NCI-H1930 (cell line): ENCODE results near the gene GAPDHS.

Experiments
- DNase-seq, 2 experiments: peaks; one replicate each; lab custom pipeline; 2025; lab: John Stamatoyannopoulos, UW

Gene GAPDHS

GRCh38 chr19:35539850-35540249 is 6.6 kb downstream of the GAPDHS start:
- DNase-seq, result no peak

- no peak for DNase-seq
These were observed 7.2 kb downstream of the GAPDHS start for GRCh38 chr19:35540356-35540927.

GRCh38 chr19:35542209-35542608 is 9.0 kb downstream of the GAPDHS start:
- no peak for DNase-seq

GRCh38 chr19:35543280-35544109 is 10.2 kb downstream of the GAPDHS start:
- DNase-seq, result no peak

- DNase-seq, result no peak
These were observed 11.0 kb downstream of the GAPDHS start for GRCh38 chr19:35544110-35544802.

- DNase-seq, result peak; percentile 72 to 89
These were observed 12.0 kb downstream of the GAPDHS start, which contains the start of gene TMEM147 for GRCh38 chr19:35545001-35545854. TSS of gene TMEM147 (plus strand) at chr19:35545626. CDS start at chr19:35545740, 114 bp downstream.

GRCh38 chr19:35545855-35546381 is 12.7 kb downstream of the GAPDHS start:
- DNase-seq, result peak in 1 of 2 experiments; percentile 23

GRCh38 chr19:35546532-35546931 is 13.3 kb downstream of the GAPDHS start:
- no peak for DNase-seq

GRCh38 chr19:35549174-35549788 is 16.0 kb downstream of the GAPDHS start:
- peak; percentile 59 to 67 for DNase-seq

- DNase-seq, result no peak
These were observed 16.7 kb downstream of the GAPDHS start for GRCh38 chr19:35549879-35550523.

- DNase-seq, result no peak
These were observed 18.0 kb downstream of the GAPDHS start for GRCh38 chr19:35551091-35551810.

- DNase-seq, result no peak
These were observed 19.5 kb downstream of the GAPDHS start for GRCh38 chr19:35552534-35553384.

- DNase-seq, result no peak
These were observed 20.2 kb downstream of the GAPDHS start for GRCh38 chr19:35553385-35554000.

GRCh38 chr19:35554076-35554475 is 20.8 kb downstream of the GAPDHS start:
- DNase-seq, result no peak

- no peak for DNase-seq
These were observed 22.2 kb downstream of the GAPDHS start for GRCh38 chr19:35555301-35556005.

GRCh38 chr19:35556025-35556590 is 22.9 kb downstream of the GAPDHS start:
- DNase-seq, result no peak

GRCh38 chr19:35556846-35557538 is 23.7 kb downstream of the GAPDHS start:
- DNase-seq, result no peak
